WTC11 (cell line): ENCODE results near the gene LCORL. TPM values are rescaled to one million over a fixed set of nuclear protein-coding genes. Genes with fewer than 3 reads are reported as not detected.

Source experiments
- ATAC-seq: fragments of 200-7000 bp; cut with Tn5 transposase; 2 replicates; pipeline ENCODE4 v1.10.0; 2021; ENCODE audit warnings: mild to moderate bottlenecking, moderate library complexity
- CTCF ChIA-PET: fragments of 300-600 bp; sonication (Branson Sonifier 250); formaldehyde crosslinking; loops from one replicate; lab custom pipeline; 2021; ENCODE audit warnings: antibody characterized with exemption; lab: Charles Lee
- POLR2A ChIA-PET: fragments of 350-600 bp; sonication (Branson Sonifier 250); formaldehyde crosslinking; loops from one replicate; lab custom pipeline; 2021; ENCODE audit warnings: antibody characterized with exemption; lab: Charles Lee
- DNase-seq: peaks from one replicate; pipeline ENCODE4 v3.0.0; 2021; ENCODE audit warnings: low spot score
- H3K27ac Mint-ChIP-seq: 2 replicates; pipeline ENCODE4 v1.8.0; 2021; ENCODE audit warnings: mixed read lengths
- H3K27me3 Mint-ChIP-seq: 2 replicates; pipeline ENCODE4 v1.8.0; 2021; ENCODE audit warnings: low read depth, mild to moderate bottlenecking, moderate library complexity, mixed read lengths
- H3K36me3 Mint-ChIP-seq: 2 replicates; pipeline ENCODE4 v1.8.0; 2021; ENCODE audit warnings: mixed read lengths
- H3K4me1 Mint-ChIP-seq: 2 replicates; pipeline ENCODE4 v1.8.0; 2022; ENCODE audit warnings: mixed read lengths
- H3K4me3 Mint-ChIP-seq: 2 replicates; pipeline ENCODE4 v1.8.0; 2021; ENCODE audit warnings: mild to moderate bottlenecking, moderate library complexity, mixed read lengths
- H3K9me3 Mint-ChIP-seq: 2 replicates; pipeline ENCODE4 v1.8.0; 2021; ENCODE audit warnings: mixed read lengths
- AFF4 ChIP-seq: sonication (generic); formaldehyde crosslinking; IDR thresholded peaks from 2 replicates; pipeline ENCODE4 v1.8.1; 2023; ENCODE audit warnings: mild to moderate bottlenecking, missing genetic modification reagents, borderline replicate concordance
- ATF1 ChIP-seq: sonication (generic); formaldehyde crosslinking; IDR thresholded peaks from 2 replicates; pipeline ENCODE4 v1.8.1; 2023; ENCODE audit warnings: mild to moderate bottlenecking, moderate library complexity, missing genetic modification reagents
- CBFB ChIP-seq: sonication (generic); formaldehyde crosslinking; IDR thresholded peaks from 2 replicates; pipeline ENCODE4 v1.8.1; 2022; ENCODE audit warnings: mild to moderate bottlenecking, low read depth, missing genetic modification reagents
- E2F5 ChIP-seq: sonication (generic); formaldehyde crosslinking; IDR thresholded peaks from 2 replicates; pipeline ENCODE4 v1.8.1; 2022; ENCODE audit warnings: mild to moderate bottlenecking, moderate library complexity, missing genetic modification reagents
- ESRRA ChIP-seq: sonication (generic); formaldehyde crosslinking; IDR thresholded peaks from 2 replicates; pipeline ENCODE4 v1.8.1; 2022; ENCODE audit warnings: mild to moderate bottlenecking, missing genetic modification reagents, borderline replicate concordance
- FOXJ3 ChIP-seq: sonication (generic); formaldehyde crosslinking; IDR thresholded peaks from 2 replicates; pipeline ENCODE4 v1.9.0; 2021; ENCODE audit warnings: missing genetic modification reagents, mild to moderate bottlenecking, borderline replicate concordance
- FOXP1 ChIP-seq: sonication (generic); formaldehyde crosslinking; IDR thresholded peaks from 2 replicates; pipeline ENCODE4 v1.8.0; 2022; ENCODE audit warnings: missing genetic modification reagents, mild to moderate bottlenecking, moderate library complexity, borderline replicate concordance
- HMGXB4 ChIP-seq: sonication (generic); formaldehyde crosslinking; IDR thresholded peaks from 2 replicates; pipeline ENCODE4 v1.8.1; 2023; ENCODE audit warnings: mild to moderate bottlenecking, moderate library complexity, missing genetic modification reagents
- JAZF1 ChIP-seq: fragments of 250-450 bp; sonication (Bioruptor Pico); IDR thresholded peaks from 2 replicates; pipeline ENCODE4 v1.9.0; 2021; ENCODE audit warnings: moderate library complexity, mild to moderate bottlenecking, inconsistent platforms
- JUN ChIP-seq: sonication (generic); formaldehyde crosslinking; IDR thresholded peaks from 2 replicates; pipeline ENCODE4 v1.8.0; 2023; ENCODE audit warnings: mild to moderate bottlenecking, missing genetic modification reagents
- KAT7 ChIP-seq: sonication (generic); formaldehyde crosslinking; IDR thresholded peaks from 2 replicates; pipeline ENCODE4 v1.8.1; 2023; ENCODE audit warnings: missing genetic modification reagents, mild to moderate bottlenecking, borderline replicate concordance
- NFATC4 ChIP-seq: fragments of 250-450 bp; sonication (Bioruptor Pico); IDR thresholded peaks from 2 replicates; pipeline ENCODE4 v1.9.0; 2021; ENCODE audit warnings: mild to moderate bottlenecking
- NFE2L1 ChIP-seq: sonication (generic); formaldehyde crosslinking; IDR thresholded peaks from 2 replicates; pipeline ENCODE4 v1.8.1; 2023; ENCODE audit warnings: missing genetic modification reagents
- SMAD3 ChIP-seq: sonication (generic); formaldehyde crosslinking; IDR thresholded peaks from 2 replicates; pipeline ENCODE4 v1.8.0; 2022; ENCODE audit warnings: missing genetic modification reagents, mild to moderate bottlenecking, borderline replicate concordance
- SMAD4 ChIP-seq: sonication (generic); formaldehyde crosslinking; IDR thresholded peaks from 2 replicates; pipeline ENCODE4 v1.8.0; 2022; ENCODE audit warnings: mild to moderate bottlenecking, missing genetic modification reagents
- SOX15 ChIP-seq: fragments of 250-450 bp; sonication (Bioruptor Pico); IDR thresholded peaks from 2 replicates; pipeline ENCODE4 v1.9.0; 2021; ENCODE audit warnings: mild to moderate bottlenecking
- SP1 ChIP-seq: sonication (generic); formaldehyde crosslinking; conservative IDR thresholded peaks from 2 replicates; pipeline ENCODE4 v1.8.1; 2022; ENCODE audit warnings: missing genetic modification reagents
- TEAD4 ChIP-seq: sonication (generic); formaldehyde crosslinking; IDR thresholded peaks from 2 replicates; pipeline ENCODE4 v1.8.0; 2022; ENCODE audit warnings: mild to moderate bottlenecking, missing genetic modification reagents
- ZBTB43 ChIP-seq: sonication (generic); formaldehyde crosslinking; IDR thresholded peaks from 2 replicates; pipeline ENCODE4 v1.8.1; 2023; ENCODE audit warnings: mild to moderate bottlenecking, missing genetic modification reagents
- ZMAT4 ChIP-seq: fragments of 250-450 bp; sonication (Bioruptor Pico); IDR thresholded peaks from 2 replicates; pipeline ENCODE4 v1.9.0; 2021; ENCODE audit warnings: mild to moderate bottlenecking
- ZNF121 ChIP-seq: sonication (generic); formaldehyde crosslinking; IDR thresholded peaks from 2 replicates; pipeline ENCODE4 v1.8.0; 2023; ENCODE audit warnings: missing genetic modification reagents
- ZNF138 ChIP-seq: sonication (generic); formaldehyde crosslinking; conservative IDR thresholded peaks from 2 replicates; pipeline ENCODE4 v1.8.1; 2022; ENCODE audit warnings: mild to moderate bottlenecking, moderate library complexity, missing genetic modification reagents
- ZNF263 ChIP-seq: sonication (generic); formaldehyde crosslinking; IDR thresholded peaks from 2 replicates; pipeline ENCODE4 v1.8.1; 2022; ENCODE audit warnings: low read depth, mild to moderate bottlenecking, moderate library complexity, missing genetic modification reagents
- ZNF416 ChIP-seq: fragments of 250-450 bp; sonication (Bioruptor Pico); IDR thresholded peaks from 2 replicates; pipeline ENCODE4 v1.9.0; 2021; ENCODE audit warnings: mild to moderate bottlenecking, inconsistent platforms
- ZNF532 ChIP-seq: fragments of 250-450 bp; sonication (Bioruptor Pico); IDR thresholded peaks from 2 replicates; pipeline ENCODE4 v1.9.0; 2021; ENCODE audit warnings: mild to moderate bottlenecking, borderline replicate concordance
- total RNA-seq: library from RNA; stranded (reverse); gene quantifications from 3 replicates; pipeline ENCODE4 v1.2.3, GENCODE V29; 2021

The LCORL gene
- total RNA-seq, 1 experiment from 2014 or later, result 19.9 TPM

GRCh38 chr4:17985832-17986231 is 35.7 kb downstream of the LCORL start:
- CTCF ChIA-PET, result no interaction called here
- H3K27me3 Mint-ChIP-seq, result no peaks in the 10 kb centered on the region; the same call in 1 of the 2 replicates
- no peaks in the 10 kb centered on the region for H3K4me1 Mint-ChIP-seq
- H3K9me3 Mint-ChIP-seq, result peaks cover 66% of the 10 kb centered on the region
- TF ChIP-seq SP1 (CRISPR knock-in tag), result no peak
- TF ChIP-seq NFATC4 (CRISPR knock-in tag), result no peak
- no peak for TF ChIP-seq ESRRA (CRISPR knock-in tag)
- TF ChIP-seq AFF4 (CRISPR knock-in tag), result no peak
- TF ChIP-seq SMAD4 (CRISPR knock-in tag), result no peak
- TF ChIP-seq ATF1 (CRISPR knock-in tag), result no peak
- TF ChIP-seq NFE2L1 (CRISPR knock-in tag), result no peak
- TF ChIP-seq ZMAT4, result no peak
- no peak for TF ChIP-seq FOXJ3 (CRISPR knock-in tag)
- TF ChIP-seq FOXP1 (CRISPR knock-in tag), result no peak
- TF ChIP-seq ZNF121, result no peak
- TF ChIP-seq HMGXB4 (CRISPR knock-in tag), result no peak
- no peak for TF ChIP-seq ZNF532 (CRISPR knock-in tag)
- TF ChIP-seq, all 79 proteins: peak for 0
- Mint-ChIP-seq H3K27ac (no peak overlapping the region), H3K36me3 (peaks cover 69% of the 10 kb centered on the region), H3K4me3 (no peak overlapping the region)
- no peak for ATAC-seq
- no peak for DNase-seq
- POLR2A ChIA-PET, result no interaction called here

- H3K36me3 Mint-ChIP-seq, result peaks cover 42% of the 10 kb centered on the region
- CTCF ChIA-PET, result no interaction called here
- ATAC-seq, result no peak
- no peak for TF ChIP-seq ZBTB43
- TF ChIP-seq FOXJ3 (CRISPR knock-in tag), result no peak
- TF ChIP-seq KAT7 (CRISPR knock-in tag), result no peak
- TF ChIP-seq ZNF416 (CRISPR knock-in tag), result no peak
- TF ChIP-seq JUN (CRISPR knock-in tag), result no peak
- TF ChIP-seq ZNF138 (CRISPR knock-in tag), result no peak
- TF ChIP-seq TEAD4, result no peak
- TF ChIP-seq SMAD3 (CRISPR knock-in tag), result no peak
- no peak for TF ChIP-seq ZNF263 (CRISPR knock-in tag)
- TF ChIP-seq SOX15 (CRISPR knock-in tag), result no peak
- TF ChIP-seq CBFB, result no peak
- no peak for TF ChIP-seq SP1 (CRISPR knock-in tag)
- no peak for TF ChIP-seq E2F5 (CRISPR knock-in tag)
- no peak for TF ChIP-seq JAZF1 (CRISPR knock-in tag)
- no peak for TF ChIP-seq NFE2L1 (CRISPR knock-in tag)
These were observed 40.5 kb downstream of the LCORL start for GRCh38 chr4:17981063-17981462.

More at GRCh38 chr4:17981063-17981462, 40.5 kb downstream of the LCORL start:
- DNase-seq, result no peak
- POLR2A ChIA-PET, result no interaction called here
- Mint-ChIP-seq H3K4me1 (peaks cover 5% of the 10 kb centered on the region; the same call in 1 of the 2 replicates), H3K27ac (no peak overlapping the region), H3K4me3 (no peak overlapping the region), H3K27me3 (no peaks in the 10 kb centered on the region), H3K9me3 (peaks cover 44% of the 10 kb centered on the region)
